Neuron (in vitro differentiated cells): ENCODE data around the gene LACC1.

Experiments
- H2AFZ ChIP-seq: one replicate; pipeline ENCODE4 v1.6.1; 2013; ENCODE audit warnings: low read depth, mild to moderate bottlenecking, inconsistent platforms, low read length, moderate library complexity
- H3K27me3 ChIP-seq: one replicate; pipeline ENCODE4 v1.6.1; 2013; ENCODE audit warnings: low read length; ENCODE audit not compliant: insufficient read depth
- H3K36me3 ChIP-seq: one replicate; pipeline ENCODE4 v1.6.1; 2013; ENCODE audit warnings: low read length; ENCODE audit not compliant: insufficient read depth
- H3K4me1 ChIP-seq: one replicate; pipeline ENCODE4 v1.6.1; 2013; ENCODE audit warnings: low read length; ENCODE audit not compliant: insufficient read depth
- H3K4me3 ChIP-seq: 2 replicates; pipeline ENCODE4 v1.5.1; 2013; ENCODE audit warnings: mild to moderate bottlenecking, low read length, moderate library complexity
- H3K9me3 ChIP-seq: one replicate; pipeline ENCODE4 v1.6.1; 2013; ENCODE audit warnings: low read length

The LACC1 gene

DNA sequence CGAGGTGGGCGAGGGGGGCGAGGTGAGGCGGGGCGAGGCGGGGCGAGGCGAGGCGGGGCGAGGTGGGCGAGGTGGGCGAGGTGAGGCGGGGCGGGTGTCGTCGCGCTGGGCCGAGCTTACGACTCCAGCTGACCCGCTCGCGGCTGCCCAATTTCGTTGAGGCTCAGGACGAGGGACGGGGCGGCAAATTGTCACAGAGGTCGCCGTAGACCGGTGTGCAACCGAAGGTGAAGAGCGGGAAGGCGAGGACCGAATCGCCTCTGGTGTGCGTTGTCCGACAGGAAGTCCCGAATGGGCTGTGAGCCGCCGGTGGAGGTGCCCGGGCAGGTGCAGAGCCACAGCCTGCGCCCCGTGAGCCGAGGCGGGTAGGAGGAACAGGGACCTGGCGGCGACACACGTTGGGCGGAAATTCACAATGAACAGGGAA, at the start of gene LACC1:
TSS of gene LACC1 (plus strand) at position 150 of the 427 bp plus-strand sequence. CDS start 1,082 bp downstream, outside the sequence.
- peaks cover 3% of the 10 kb centered on the region for H3K27me3 ChIP-seq
- H3K36me3 ChIP-seq, result no peaks in the 10 kb centered on the region

DNA sequence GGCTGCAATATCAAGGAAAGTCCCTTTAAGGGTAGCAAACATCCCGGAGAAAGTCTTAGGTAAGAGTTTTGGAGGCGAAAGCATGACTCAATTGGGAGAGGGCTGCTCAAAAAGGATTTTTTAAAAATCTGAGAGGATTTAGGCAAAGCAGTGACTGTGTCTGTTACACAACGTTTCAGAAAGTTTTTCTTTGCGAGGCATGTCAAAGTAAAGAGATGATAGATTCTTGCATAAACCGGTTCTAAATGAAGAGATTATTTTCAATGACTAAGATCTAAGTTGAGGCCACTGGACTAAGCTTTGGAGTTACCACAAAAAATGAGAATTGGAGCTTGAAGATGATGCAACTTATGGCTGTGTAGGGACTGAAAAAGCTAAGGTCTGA, 49.2 kb upstream of the LACC1 start:
- Histone ChIP-seq H3K36me3 (no peaks in the 10 kb centered on the region), H2AFZ (no peak overlapping the region), H3K27me3 (no peaks in the 10 kb centered on the region), H3K4me3 (no peak overlapping the region), H3K9me3 (no peaks in the 10 kb centered on the region), H3K4me1 (no peaks in the 10 kb centered on the region)

More for the DNA sequence above, at the start of gene LACC1:
- peak within 1 kb of the TSS; percentile 89 for H2AFZ ChIP-seq
- peak within 1 kb of the TSS; percentile 74 for H3K4me3 ChIP-seq
- no peaks in the 10 kb centered on the region for H3K9me3 ChIP-seq
- H3K4me1 ChIP-seq, result no peaks in the 10 kb centered on the region

DNA sequence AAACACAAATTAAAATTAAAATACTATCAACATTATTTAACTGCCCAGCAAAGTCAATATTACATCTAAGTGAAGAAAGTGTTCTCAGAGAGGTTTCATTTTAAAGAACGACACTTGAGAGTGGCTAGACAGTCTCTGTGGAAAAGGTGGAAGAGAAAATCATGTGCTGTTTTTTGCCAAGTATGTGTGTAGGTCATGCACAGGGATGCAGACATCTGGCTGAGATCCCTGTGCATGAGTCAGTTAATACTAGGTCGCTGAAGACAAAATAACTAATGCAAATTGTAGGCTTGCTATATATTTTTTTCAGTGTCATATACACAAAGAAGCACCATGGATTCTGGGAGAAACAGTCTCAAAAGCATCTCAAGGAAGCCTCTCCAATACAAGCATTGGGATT, 48.6 kb upstream of the LACC1 start:
- no peaks in the 10 kb centered on the region for H3K27me3 ChIP-seq
- no peak overlapping the region for H2AFZ ChIP-seq
- H3K36me3 ChIP-seq, result no peaks in the 10 kb centered on the region

DNA sequence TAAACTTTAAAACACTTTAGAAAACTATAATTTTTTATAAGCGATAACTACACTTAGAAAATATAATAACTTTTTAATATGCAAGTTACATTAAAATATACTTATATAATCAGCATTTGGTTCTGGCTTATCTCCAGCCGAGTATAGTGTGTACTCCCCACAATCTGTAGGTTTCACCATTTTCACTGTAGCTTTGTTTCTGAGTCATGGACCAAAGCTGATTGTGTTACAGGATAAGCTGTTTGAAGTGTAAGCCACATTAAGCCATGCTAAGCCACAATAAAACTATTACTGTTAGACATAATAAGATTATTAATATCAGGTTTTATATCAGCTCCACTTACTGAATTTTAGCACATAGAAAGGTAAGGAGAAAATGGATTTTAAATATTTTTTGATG, 44.0 kb upstream of the LACC1 start:
- H2AFZ ChIP-seq, result no peak overlapping the region
- no peaks in the 10 kb centered on the region for H3K9me3 ChIP-seq
- no peaks in the 10 kb centered on the region for H3K27me3 ChIP-seq
- no peaks in the 10 kb centered on the region for H3K36me3 ChIP-seq
- no peak overlapping the region for H3K4me3 ChIP-seq
- H3K4me1 ChIP-seq, result no peaks in the 10 kb centered on the region

More for the DNA sequence above, 48.6 kb upstream of the LACC1 start:
- H3K4me1 ChIP-seq, result no peaks in the 10 kb centered on the region
- no peaks in the 10 kb centered on the region for H3K9me3 ChIP-seq
- no peak overlapping the region for H3K4me3 ChIP-seq

DNA sequence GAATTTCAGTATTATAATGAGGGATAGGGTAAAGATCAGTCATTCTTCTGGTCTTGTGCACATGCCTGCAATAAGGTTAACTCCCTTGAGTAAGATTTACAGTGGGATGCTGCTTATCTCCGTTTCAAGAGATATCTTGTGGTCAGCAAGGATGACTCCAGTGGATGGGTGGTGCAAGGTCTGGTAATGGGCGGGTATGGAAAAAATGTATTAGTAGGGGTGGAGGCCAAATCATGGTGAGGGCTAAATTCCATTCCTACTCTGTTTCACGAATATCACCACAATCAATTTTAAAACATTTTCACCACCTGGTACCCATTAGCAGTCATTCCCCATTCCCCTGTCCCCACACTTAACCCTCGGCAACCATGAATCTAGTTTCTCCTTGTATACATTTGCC, 40.8 kb upstream of the LACC1 start:
- Histone ChIP-seq H3K4me1 (no peaks in the 10 kb centered on the region), H3K27me3 (no peaks in the 10 kb centered on the region), H3K36me3 (no peaks in the 10 kb centered on the region), H3K9me3 (no peaks in the 10 kb centered on the region), H3K4me3 (no peak overlapping the region), H2AFZ (no peak overlapping the region)

DNA sequence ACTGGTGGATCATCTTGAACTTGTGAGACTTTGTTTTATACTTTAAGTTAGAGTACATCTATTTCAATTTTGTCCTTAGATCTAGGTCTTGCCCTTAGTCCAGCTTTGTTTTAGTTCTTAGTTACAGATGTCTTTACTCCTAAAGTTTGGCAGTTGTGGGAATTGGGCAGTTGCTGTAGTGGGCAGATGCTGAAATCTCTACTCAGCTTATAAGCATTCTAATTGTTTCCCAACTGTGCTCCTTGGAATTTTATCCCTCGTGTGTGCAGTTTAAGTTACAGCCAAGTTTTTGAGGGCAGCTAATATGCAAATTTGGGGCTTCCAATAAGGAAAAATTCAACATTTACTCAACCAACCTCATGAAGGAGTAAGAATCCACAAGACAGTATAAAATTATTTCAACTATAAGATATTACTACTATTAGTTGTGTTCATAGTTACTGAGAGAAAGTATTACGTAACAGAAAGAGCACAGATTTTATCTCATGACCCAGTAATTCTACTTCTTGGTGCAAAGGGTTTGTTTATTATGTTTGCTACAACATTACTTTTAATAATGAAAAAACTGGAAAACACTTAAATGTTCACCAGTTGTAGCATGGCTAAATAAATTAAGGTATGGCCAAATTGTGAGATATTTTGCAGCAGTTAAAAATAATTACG, 33.1 kb upstream of the LACC1 start:
- H3K4me1 ChIP-seq, result no peaks in the 10 kb centered on the region
- H3K27me3 ChIP-seq, result no peaks in the 10 kb centered on the region
- H3K4me3 ChIP-seq, result no peak overlapping the region
- H2AFZ ChIP-seq, result no peak overlapping the region
- no peaks in the 10 kb centered on the region for H3K36me3 ChIP-seq
- peaks cover 8% of the 10 kb centered on the region for H3K9me3 ChIP-seq

DNA sequence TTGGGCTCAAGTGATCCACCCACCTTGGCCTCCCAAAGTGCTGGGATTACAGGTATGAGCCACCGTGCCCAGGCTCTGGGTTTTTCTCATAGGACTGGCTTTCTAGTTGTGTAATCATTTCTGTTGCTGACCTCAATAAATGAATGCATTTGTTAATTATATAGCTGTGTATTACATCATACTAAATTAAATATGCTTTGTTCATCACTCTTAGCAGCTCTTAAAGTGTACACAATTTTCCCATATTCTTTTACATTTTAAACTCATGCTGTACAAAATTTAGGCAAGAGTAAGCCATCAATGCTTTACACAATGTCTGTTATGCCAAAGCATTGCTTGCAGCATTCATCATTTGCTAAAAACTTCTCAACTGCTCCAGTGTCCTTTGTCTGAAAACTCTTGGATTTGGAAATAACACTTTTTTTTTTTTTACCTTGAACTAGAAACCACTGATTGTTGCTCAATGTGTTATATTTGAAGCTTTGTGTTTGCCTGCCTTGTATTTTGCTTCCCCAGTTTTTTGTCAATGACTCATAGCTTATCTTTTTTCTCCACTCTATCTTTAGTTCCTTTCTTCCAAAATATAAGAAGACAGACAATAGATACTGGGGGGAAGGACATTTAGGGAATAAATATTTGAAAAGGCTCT, 31.6 kb upstream of the LACC1 start:
- Histone ChIP-seq H3K9me3 (peaks cover 8% of the 10 kb centered on the region), H3K27me3 (no peaks in the 10 kb centered on the region), H3K4me1 (no peaks in the 10 kb centered on the region), H3K36me3 (no peaks in the 10 kb centered on the region), H2AFZ (no peak overlapping the region), H3K4me3 (no peak overlapping the region)

DNA sequence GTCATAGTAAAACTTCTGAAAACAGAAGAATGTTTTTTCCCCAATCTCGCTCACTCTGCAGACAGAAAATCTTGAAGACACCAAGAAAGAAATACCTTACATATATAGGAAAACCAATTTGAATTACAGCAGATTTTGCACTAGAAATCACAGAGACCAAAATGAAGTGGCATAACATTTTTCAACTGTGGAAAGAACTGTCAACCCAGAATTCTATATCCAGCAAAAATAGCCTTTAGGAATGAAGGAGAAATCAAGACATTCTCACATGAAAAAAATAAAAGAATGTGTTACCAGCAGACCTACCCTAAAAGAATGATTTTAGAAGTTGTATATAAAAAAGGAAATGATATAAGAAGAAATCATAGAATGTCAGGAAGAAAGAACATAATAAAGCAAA, 28.8 kb upstream of the LACC1 start:
- Histone ChIP-seq H3K27me3 (no peaks in the 10 kb centered on the region), H2AFZ (no peak overlapping the region), H3K36me3 (no peaks in the 10 kb centered on the region), H3K4me3 (no peak overlapping the region), H3K9me3 (peaks cover 8% of the 10 kb centered on the region), H3K4me1 (no peaks in the 10 kb centered on the region)

DNA sequence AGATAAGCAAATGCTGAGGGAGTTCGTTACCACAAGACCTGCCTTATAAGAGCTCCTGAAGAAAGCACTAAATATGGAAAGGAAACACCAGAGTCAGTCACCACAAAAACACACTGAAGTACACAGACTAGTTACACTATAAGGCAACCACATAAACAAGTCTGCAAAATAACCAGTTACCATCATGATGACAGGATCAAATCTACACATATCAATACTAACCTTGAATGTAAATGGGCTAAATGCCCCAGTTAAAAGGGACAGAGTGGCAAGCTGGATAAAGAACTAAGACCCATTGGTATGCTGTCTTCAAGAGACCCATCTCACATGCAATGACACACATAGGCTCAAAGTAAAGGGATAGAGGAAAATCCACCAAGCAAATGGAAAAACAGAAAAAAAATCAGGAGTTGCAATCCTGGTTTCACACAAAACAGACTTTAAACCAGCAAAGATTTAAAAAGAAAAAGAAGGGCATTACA, 26.7 kb upstream of the LACC1 start:
- no peak overlapping the region for H3K4me3 ChIP-seq

DNA sequence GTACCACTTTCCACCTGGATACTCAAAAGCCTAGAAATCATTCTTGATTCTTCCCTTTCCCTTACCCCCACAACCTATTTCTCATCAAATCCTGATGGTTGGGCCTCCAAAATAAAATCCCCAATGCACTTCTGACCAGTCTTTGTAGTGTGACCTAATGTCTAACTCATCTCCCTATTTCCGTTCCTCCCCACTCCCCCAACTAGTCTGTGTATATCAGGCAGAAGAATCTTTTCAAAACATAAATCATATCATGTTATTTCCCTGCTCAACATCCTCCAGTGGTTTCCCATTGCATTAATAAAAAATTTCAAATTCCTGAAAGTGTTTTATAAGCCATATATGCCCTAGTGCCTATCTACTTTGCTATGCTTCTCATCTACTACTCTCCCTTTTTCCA, 17.8 kb upstream of the LACC1 start:
- Histone ChIP-seq H3K27me3 (no peaks in the 10 kb centered on the region), H3K9me3 (no peaks in the 10 kb centered on the region), H3K36me3 (peaks cover 5% of the 10 kb centered on the region), H3K4me1 (peaks cover 4% of the 10 kb centered on the region), H2AFZ (no peak overlapping the region), H3K4me3 (no peak overlapping the region)

More for the DNA sequence above, 26.7 kb upstream of the LACC1 start:
- H3K36me3 ChIP-seq, result no peaks in the 10 kb centered on the region
- H3K9me3 ChIP-seq, result peaks cover 8% of the 10 kb centered on the region
- H3K4me1 ChIP-seq, result no peaks in the 10 kb centered on the region
- H3K27me3 ChIP-seq, result no peaks in the 10 kb centered on the region
- no peak overlapping the region for H2AFZ ChIP-seq

DNA sequence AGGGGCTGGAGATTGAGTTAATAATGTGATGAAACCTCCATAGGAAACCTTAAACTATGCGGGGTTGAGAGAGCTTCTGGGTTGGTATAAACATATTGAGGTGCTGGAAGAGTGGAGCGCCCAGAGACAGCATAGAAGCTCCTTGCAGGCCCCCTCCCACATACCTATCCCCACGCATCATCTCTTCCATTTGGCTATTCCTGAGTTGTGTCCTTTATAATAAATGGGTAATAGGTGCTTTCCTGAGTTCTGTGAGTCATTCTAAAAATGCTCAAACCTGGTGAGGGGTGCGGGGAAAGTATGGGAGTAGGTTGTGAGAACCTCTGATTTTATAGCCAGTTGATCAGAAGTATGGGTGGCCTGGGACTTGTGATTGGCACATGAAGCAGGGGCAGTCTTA, 14.8 kb upstream of the LACC1 start:
- Histone ChIP-seq H3K9me3 (no peaks in the 10 kb centered on the region), H3K4me3 (no peak overlapping the region), H3K36me3 (peaks cover 3% of the 10 kb centered on the region), H3K27me3 (no peaks in the 10 kb centered on the region), H2AFZ (no peak overlapping the region), H3K4me1 (peaks cover 4% of the 10 kb centered on the region)

DNA sequence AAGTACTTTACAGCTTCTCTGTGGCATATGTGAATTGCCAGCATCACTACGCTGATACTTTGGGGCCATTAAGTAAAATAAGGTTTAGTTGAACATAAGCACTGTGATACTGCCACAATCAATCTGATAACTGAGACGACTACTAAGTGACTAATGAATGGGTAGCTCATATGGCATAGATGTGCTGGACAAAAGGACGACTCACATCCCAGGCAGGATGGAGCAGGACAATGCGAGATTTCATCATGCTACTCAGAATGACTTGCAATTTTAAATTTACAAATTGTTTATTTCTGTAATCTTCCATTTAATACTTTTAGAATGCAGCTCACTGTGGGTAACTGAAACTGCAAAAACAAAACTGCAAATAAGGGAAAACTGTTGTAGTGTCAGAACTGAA, 13.8 kb upstream of the LACC1 start:
- peaks cover 3% of the 10 kb centered on the region for H3K36me3 ChIP-seq
- H3K27me3 ChIP-seq, result no peaks in the 10 kb centered on the region
- no peak overlapping the region for H2AFZ ChIP-seq
- no peak overlapping the region for H3K4me3 ChIP-seq
- peaks cover 4% of the 10 kb centered on the region for H3K4me1 ChIP-seq
- H3K9me3 ChIP-seq, result no peaks in the 10 kb centered on the region

DNA sequence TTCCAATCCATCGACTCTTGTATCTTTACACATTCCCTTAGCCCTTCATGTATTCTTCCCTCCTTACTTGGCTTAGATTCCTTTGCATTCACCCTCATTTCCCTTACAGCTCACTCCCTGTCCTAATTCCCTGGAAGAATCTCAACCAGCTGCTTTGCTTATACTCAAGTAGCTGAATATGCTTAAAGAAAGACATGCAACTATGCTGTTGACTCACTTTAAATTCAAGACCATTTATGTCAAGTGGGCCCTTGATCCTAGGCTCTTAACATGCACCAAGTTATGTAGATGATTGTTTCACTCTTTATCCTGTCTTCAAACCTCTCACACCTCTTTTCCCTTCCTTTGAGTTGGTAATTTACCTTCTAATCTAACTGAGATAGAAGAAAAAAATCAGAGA, 7.5 kb upstream of the LACC1 start:
- H3K36me3 ChIP-seq, result peaks cover 6% of the 10 kb centered on the region
- no peaks in the 10 kb centered on the region for H3K27me3 ChIP-seq
- H2AFZ ChIP-seq, result no peak overlapping the region
- no peaks in the 10 kb centered on the region for H3K4me1 ChIP-seq
- no peak overlapping the region for H3K4me3 ChIP-seq
- H3K9me3 ChIP-seq, result no peaks in the 10 kb centered on the region
